ENCODE data around the gene TAS2R16.

TAS2R16 gene, protein sequence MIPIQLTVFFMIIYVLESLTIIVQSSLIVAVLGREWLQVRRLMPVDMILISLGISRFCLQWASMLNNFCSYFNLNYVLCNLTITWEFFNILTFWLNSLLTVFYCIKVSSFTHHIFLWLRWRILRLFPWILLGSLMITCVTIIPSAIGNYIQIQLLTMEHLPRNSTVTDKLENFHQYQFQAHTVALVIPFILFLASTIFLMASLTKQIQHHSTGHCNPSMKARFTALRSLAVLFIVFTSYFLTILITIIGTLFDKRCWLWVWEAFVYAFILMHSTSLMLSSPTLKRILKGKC

DNA sequence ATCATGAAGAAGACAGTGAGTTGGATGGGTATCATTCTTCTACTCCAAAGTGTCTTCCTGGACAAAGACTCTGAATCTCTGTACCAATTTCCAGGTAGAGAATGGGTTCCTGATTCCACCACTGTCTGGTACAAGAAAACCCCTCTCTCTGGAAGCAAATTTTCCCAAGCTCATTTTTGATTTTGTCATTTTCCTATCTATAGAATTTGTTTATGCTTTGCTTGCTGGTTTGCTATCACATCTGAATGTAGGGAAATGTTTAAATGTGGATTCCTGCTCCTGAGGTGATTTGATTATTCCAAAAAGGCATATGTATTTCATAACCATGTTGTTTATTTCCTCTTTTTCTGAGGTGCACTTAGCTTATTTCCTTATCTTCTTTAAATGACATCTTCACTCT is at the start of gene TAS2R16:
TSS of gene TAS2R16 (minus strand) at position 101 of the 400 bp plus-strand sequence. CDS start at position 35, 66 bp downstream.
- no peak for DNase-seq

- DNase-seq = no peak
These were observed 48.1 kb upstream of the TAS2R16 start for GRCh38 chr7:123043642-123044041.

DNA sequence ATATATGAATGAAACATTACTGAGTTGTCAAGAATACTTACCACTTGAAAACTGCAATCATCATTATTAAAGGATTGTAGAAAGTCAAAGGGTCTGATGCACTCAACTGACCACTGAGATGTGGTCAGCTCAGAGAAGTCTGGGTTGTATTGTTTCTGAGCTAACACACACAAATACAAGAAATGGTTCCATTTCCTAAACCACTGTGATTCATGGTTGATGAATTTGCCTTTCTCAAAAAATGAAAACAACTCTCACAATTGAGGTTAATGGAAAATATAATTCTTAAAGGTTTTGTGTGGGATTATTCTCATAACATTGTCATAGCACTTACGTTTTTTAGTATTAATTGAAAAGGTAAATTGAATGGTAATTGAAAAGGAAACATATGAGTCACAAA is 45.6 kb upstream of the TAS2R16 start:
- no peak for DNase-seq

DNA sequence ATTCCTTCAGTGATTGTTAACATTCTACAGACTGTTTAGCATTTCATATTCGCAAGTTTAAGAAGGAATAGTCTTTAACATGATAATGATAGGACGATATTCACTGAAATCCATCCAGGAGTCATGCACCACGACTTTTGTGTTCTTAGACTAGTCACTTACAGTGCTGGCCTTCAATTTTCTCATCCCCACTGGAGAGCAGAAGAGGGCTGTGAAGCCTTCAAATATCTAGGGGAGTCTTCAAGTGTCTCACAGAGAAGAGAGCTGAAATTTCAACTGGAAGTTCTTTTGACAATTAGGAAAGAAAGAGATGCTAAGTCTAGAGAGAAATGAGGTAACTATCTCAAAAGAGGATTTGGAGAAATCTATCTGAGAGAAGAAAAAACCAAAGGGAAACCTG is 43.8 kb upstream of the TAS2R16 start:
- no peak for DNase-seq

GRCh38 chr7:123034106-123034505 is 38.6 kb upstream of the TAS2R16 start:
- no peak for DNase-seq

- DNase-seq = no peak
These were observed 35.1 kb upstream of the TAS2R16 start for GRCh38 chr7:123030631-123031030.

DNA sequence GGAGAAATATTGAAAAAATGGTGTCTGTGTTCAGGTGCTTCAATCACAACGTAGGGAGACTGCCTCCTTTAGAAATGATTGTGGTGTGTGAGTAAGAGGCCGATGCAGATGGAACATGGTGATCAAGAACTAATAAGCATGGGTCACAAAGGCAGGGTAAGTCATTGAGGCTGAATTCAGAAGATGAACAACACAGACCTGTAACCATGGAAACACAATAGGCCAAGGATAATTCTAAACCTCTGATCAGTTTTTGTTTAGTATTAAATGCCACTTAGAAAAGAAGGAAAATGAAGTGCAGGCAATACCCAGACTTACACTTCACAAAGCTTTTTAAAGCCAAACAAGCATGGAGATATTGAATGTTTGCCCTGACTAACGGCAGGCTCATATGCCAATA is 32.8 kb upstream of the TAS2R16 start:
- no peak for DNase-seq

GRCh38 chr7:123026251-123026650 is 30.8 kb upstream of the TAS2R16 start:
- DNase-seq = no peak

- DNase-seq = no peak
These were observed 29.7 kb upstream of the TAS2R16 start for GRCh38 chr7:123024989-123025758.

- DNase-seq = no peak
These were observed 27.6 kb upstream of the TAS2R16 start for GRCh38 chr7:123023126-123023525.

DNA sequence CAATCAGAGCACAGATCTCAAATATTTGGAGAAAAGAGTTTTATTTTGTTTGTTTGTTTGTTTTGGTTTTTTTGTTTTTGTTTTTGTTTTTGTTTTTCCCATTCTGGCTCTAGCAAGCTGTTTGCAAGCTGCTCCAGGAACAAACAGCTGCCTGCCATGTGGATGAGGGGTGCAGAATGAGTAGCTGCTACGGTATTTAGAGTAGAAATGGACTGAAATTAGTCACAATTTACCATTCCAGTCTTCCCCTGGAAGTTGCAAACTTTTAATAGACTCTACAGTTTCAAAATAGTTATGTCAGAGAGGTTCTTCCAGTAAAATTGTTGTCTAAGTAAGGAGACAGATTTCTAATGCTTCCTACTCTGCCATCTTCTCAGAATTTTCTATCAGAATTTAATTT is 27.1 kb upstream of the TAS2R16 start:
- no peak for DNase-seq

DNA sequence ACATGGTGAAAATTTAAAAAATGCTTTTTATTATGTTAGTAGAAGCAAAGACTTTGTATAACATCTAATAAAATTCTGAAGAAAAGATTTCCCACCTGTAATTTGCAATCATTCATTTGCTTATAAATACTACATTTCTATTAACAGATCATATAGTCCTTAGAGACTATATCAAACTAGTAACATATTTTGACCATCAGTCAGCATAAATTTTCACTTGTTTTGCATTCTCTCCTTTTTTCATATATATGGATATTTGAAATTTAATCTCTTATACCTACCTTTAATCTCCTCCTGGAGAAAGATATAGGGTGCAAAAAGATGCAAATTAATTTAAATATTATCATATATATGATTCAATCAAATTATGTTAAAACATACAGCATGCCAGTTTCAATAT is 16.9 kb upstream of the TAS2R16 start:
- DNase-seq = no peak

DNA sequence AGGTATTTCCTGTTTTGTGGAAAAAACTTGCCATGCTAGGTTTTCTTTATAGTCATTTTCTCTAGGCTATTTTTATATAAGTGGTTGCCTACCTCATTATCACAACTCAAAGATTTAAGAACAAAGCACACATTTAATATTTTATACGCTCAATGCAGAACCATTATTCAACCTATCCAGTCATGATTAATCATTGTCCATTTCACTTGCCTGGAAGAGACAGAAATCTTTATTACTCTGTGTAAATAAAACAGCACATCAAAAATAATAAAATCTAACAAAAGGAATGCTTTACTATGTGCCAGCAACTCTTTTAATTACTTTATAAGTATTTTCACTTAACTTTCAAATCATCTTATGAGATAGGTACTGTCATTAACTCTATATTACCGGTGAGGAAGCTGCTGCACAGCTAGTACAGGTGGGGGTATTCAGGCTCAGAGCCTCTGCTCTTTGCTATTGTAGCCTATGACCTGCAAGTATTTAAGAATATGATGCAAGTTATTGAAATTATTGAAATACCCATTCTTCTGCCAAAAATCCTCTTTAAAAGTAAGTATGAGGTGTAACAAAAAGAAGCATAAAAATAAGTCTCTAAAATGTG is 16.4 kb upstream of the TAS2R16 start:
- DNase-seq = no peak

DNA sequence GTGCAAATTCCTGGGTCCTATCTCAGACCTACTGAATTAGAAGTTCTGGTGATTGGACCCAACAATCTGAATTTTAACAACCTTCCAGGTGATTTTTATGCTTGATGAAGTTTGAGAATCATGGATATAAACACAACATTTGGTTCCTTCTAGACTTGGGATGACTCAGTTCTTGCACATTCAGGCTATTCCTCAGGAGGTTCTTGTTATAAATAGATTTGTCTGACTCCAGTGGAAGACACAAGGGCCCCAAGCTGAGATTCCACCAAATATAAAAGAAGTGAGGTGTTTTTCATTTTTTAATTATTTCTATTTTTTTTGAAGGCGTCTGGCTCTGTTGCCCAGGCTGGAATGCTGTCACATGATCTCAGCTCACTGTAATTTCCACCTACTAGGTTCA is 9.4 kb upstream of the TAS2R16 start:
- no peak for DNase-seq

DNA sequence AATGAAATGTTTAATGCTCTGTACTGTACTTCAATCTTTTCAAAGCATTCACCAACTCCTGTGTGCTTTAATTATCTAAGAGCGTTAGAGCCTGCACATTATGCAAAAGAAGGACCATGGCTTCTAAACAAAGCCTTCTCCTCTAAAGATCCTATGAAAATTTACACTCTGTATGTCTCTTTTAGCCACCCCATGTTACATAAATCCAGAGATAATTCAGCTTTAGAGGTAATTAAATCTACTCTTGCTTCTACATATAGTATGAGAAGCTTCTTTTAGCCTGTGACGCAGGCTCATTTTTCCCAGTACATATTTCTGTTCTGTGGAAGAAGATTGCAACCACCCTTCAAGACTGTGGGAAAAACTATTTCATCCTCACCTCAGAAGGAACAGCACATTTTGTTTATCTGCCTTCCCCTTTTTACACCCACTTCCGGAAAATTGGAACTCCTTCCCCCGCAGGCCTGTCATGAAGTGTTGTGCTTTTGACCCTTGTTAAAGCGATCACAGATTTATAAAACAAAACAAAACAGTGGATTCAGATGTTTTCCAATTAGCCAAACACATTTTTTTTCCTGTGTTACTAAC is 8.1 kb upstream of the TAS2R16 start:
- no peak for DNase-seq

- DNase-seq = no peak
These were observed 5.9 kb downstream of the TAS2R16 start for GRCh38 chr7:122989577-122989976.

DNA sequence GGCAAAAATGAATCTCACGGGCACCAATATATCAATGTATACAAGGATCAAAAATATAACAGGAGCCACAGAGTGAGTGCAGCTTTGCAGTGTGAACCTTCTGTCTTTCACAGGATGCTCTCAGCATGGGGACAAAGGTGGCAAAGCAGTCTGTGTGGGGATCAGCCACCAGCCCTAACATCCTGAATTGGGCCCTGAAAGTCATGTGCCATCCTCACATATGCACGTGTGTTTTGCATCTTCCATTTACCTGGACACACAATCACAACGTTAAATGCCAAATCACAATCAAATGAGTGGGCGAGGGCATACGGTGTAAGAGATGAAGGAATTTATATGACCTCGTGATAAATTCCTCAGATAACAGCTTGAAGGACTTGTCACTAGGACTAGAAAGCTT is 6.5 kb downstream of the TAS2R16 start:
- no peak for DNase-seq

DNA sequence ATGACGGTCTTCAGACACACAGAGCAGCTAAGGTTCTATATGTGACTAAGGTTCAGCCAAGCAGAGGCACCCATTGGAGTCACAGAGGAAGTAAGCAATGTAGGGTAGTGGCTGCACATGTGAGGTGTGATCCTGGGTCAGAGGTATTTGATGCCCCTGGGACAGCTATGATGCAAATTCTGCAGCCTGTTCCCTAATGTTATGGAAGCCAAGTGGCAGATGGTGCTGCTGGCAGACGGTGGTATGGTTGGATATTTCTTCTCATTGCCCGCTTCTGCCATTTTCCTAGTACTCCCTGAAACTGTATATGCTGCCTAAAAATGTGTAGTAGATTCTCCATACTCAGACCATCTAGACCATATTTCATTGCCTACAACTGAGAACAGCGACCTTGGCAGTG is 7.2 kb downstream of the TAS2R16 start:
- DNase-seq = no peak

DNA sequence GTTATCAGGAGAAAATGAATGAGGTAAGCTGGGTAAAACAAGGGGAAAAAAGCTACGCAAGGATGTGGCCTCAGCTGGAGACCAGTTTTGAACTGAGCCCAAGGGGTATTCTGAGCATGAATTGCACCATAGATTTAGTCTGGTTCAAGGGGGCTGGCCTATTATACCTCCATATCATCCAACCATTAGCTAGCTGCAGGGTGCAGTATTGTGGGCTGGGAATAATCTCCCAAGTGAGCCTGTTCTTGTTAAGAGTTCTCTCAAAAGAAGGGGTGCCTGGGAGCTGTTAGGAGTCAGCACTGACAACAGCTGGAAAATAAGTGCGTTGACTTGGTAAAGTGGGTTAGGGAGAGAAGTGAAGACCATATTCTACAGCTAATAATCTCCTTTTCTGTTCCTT is 8.0 kb downstream of the TAS2R16 start:
- DNase-seq = no peak

GRCh38 chr7:122984021-122984420 is 11.5 kb downstream of the TAS2R16 start:
- DNase-seq = no peak

GRCh38 chr7:122983261-122983660 is 12.2 kb downstream of the TAS2R16 start:
- no peak for DNase-seq

DNA sequence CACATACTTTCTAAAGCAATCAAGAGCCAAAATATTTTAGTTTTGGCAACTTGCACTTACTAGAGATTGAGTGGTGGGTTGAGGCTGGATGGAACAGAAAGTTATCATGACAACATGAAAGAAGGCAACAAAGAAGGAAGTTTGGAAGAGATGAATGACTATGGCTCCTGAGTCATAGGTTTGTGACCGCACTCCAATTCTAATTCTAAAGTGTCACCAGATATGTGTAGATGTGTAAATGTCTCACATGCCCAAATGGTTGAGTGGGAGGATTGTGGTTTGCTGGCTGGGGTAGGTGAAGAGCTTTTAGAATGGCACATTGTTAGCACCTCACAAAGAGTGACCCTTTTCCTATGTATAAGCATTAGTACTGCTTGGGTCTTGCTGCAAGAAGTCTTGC is 20.2 kb downstream of the TAS2R16 start:
- DNase-seq = no peak

DNA sequence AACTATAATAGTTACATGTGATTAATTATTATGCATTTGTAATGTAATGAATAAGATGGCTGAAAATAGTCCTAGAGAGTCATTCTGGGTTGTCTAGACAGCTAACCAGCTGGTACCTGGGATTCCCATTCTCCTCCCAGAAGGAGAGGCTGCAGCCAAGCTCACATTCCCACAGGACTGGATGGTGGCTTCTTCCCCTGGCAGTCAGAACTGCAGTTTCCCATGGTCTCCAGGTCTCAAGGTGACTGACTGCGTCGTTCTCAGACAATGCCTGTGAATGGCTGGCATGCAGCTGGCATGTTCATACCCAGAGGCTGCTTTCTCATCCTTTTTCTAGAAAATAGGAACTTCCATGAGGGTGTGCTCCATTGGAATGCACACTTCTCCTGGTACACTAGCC is 21.3 kb downstream of the TAS2R16 start:
- no peak for DNase-seq

GRCh38 chr7:122972056-122972455 is 23.4 kb downstream of the TAS2R16 start:
- no peak for DNase-seq

Measured in NCI-H446 (cell line).